Stomach smooth muscle (tissue), 2 donors: ENCODE measurements around the gene SERGEF.

Experiments used
- H3K27ac ChIP-seq: one replicate; pipeline ENCODE4 v1.7.0; 2013; ENCODE audit warnings: mild to moderate bottlenecking, low read length, inconsistent platforms
- H3K27me3 ChIP-seq, 2 donors: one replicate each; pipeline ENCODE4 v1.7.0; 2013; ENCODE audit warnings: low read length in 2 of 2; ENCODE audit not compliant: insufficient read depth in 2 of 2, control insufficient read depth in 1 of 2
- H3K36me3 ChIP-seq, 2 donors: one replicate each; pipeline ENCODE4 v1.7.0; 2013; ENCODE audit warnings: low read length in 2 of 2; ENCODE audit not compliant: control insufficient read depth in 2 of 2, insufficient read depth in 2 of 2
- H3K4me1 ChIP-seq: one replicate; pipeline ENCODE4 v1.7.0; 2013; ENCODE audit warnings: low read length; ENCODE audit not compliant: control insufficient read depth, insufficient read depth
- H3K4me3 ChIP-seq, 2 donors: one replicate each; pipeline ENCODE4 v1.7.0; 2013; ENCODE audit warnings: low read length in 2 of 2
- H3K9ac ChIP-seq, 2 donors: one replicate each; pipeline ENCODE4 v1.7.0; 2013; ENCODE audit warnings: low read length in 2 of 2, mild to moderate bottlenecking in 1 of 2
- H3K9me3 ChIP-seq, 2 donors: one replicate each; pipeline ENCODE4 v1.7.0; 2013; ENCODE audit warnings: low read length in 2 of 2; ENCODE audit not compliant: control insufficient read depth in 2 of 2
- donor health status: healthy.
- donor health status: Pancreatic carcinoma.

The SERGEF gene

DNA sequence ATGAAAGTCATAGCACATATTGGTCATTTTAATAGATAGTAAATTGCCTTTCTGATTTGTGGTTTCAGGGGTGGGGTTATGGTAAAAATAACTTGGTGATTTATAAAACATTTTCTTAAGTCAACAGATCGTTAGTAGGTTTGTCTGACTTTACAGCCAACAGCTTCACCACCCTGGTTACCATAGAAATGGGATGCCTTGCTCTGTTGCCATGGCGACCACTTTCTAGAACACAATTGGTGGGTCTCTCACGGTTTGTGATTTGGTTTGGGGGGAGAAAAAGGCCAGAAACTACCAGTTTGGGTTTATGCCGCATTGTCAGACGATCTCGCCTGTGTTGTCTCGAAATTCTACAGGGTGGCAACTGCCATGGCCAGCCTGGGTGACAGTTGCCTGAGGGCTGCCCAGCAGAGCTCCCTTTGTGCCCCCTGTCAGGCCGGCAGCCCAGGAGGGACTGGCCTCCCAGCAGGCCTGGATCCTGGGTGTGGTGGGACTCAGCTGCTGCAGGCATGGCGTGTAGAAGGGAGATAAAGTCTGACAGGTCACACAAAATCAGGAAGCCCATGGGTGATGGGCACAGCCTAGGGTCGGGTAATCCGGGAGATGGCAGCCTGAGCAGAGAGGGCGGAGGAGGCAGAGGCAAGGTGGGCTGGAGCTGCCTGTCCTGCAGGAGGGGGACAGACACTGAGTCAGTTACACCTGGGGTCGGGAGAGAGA is 247.3 kb downstream of the SERGEF start:
- H3K27me3 ChIP-seq = no peaks in the 10 kb centered on the region
- no peaks in the 10 kb centered on the region for H3K4me1 ChIP-seq
- no peak overlapping the region for H3K27ac ChIP-seq
- H3K4me3 ChIP-seq = no peak overlapping the region
- no peak overlapping the region for H3K9ac ChIP-seq
- H3K36me3 ChIP-seq = no peaks in the 10 kb centered on the region
- no peaks in the 10 kb centered on the region for H3K9me3 ChIP-seq

DNA sequence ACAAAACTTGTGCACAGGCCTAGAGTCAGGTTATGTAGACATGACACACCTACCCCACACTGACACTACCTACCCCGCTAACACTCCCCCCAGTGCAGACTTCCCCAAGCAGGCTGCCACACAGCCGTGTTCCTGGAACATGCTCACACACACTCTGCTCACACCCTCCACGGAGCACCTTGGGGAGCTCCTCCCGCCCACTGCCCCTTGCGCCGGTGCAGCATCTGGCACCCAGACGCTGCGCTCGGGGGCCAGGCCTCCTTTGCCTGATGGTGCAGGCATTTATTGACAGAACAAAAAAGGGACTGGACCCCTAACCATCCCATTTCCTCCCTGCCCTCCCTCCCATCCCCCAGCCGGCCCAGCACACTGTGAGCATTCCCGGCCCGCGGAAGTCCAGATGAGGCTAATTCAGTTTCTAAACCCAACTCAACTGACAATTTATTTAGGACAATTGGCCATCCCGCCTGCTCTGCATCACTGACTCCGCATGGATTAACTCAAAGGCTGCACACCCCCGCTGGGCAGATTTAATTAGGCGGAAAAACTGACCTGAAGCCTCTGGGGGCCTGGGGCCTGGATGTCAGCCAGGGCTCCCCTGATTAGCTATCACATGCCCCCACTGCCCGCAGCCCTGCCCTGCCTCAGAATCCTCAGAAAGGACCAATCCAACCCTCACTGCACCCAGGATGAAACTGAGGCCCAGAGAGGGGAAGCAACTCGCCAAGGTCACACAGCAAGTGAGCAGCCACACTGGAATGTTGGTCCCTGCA is 248.2 kb downstream of the SERGEF start:
- Histone ChIP-seq H3K36me3 (no peaks in the 10 kb centered on the region), H3K4me3 (no peak overlapping the region), H3K9me3 (no peaks in the 10 kb centered on the region), H3K4me1 (no peaks in the 10 kb centered on the region), H3K27ac (no peak overlapping the region), H3K9ac (no peak overlapping the region), H3K27me3 (no peaks in the 10 kb centered on the region)

DNA sequence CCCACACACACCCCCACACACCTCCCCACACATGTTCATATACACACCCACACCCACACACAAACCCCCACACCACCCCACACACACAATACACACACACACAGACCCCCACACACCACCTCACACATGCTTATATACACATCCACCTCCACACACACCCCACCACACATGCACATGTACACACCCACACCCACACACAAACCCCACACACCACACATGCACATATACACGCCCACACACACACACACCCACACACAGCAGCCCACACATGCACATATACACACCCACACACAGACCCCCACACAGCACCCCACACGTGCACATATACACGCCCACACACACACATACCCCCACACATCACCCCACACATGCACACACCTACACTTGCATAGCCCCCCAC is 249.1 kb downstream of the SERGEF start:
- no peaks in the 10 kb centered on the region for H3K27me3 ChIP-seq
- no peaks in the 10 kb centered on the region for H3K36me3 ChIP-seq
- H3K4me3 ChIP-seq = no peak overlapping the region
- no peaks in the 10 kb centered on the region for H3K4me1 ChIP-seq
- H3K27ac ChIP-seq = no peak overlapping the region
- H3K9me3 ChIP-seq = no peaks in the 10 kb centered on the region
- no peak overlapping the region for H3K9ac ChIP-seq

DNA sequence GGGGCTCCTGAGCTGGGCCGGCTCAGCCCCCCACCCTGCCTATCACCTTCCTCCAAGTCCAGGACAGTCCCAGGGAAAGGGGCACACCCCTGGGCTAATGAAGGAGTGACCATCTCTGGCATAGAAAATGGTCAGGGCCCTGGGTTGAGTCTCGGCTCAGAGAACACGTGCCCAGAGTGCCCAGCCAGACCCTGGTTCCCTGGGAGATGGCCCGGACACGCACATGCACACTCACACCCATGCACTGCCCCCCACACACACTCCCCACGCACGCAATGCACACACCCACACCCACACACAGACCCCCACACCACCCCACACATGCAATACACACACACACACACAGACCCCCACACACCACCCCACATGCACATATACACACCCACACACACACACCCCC is 249.6 kb downstream of the SERGEF start:
- H3K9ac ChIP-seq = no peak overlapping the region

DNA sequence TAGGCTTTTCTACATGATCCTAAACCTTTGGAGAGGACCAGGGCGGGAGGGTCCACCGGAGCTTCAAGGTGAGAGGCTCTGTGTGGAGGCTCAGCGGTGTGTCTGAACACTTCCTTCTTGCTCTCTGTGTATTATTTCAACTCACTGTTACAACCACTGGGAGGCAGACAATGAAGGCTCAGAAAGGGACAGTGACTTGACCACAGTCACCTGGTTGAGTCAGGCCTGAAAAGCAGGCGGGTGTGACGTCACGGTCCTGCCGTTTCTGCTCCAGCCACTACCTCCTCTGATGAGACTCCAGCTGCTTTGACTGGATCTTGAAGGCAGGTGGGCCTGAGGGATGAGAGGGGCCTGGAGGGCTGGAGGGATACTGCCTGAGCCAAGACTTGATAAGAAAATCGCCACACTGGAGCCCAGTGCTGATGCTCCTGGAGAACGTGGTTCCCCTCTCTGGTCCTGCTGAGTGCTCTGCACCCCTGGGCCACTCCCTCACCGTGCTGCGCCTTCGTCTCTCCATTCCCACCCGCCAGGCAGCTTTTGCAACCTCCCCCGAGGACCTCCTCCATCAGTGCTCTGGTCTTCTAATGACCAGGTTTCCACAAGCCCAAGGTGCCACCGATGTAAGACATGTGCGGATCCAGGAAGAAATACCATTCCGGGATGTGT is 250.4 kb downstream of the SERGEF start:
- H3K9me3 ChIP-seq = no peaks in the 10 kb centered on the region
- no peak overlapping the region for H3K9ac ChIP-seq
- H3K4me3 ChIP-seq = no peak overlapping the region
- H3K36me3 ChIP-seq = no peaks in the 10 kb centered on the region
- H3K27me3 ChIP-seq = no peaks in the 10 kb centered on the region
- H3K4me1 ChIP-seq = no peaks in the 10 kb centered on the region
- H3K27ac ChIP-seq = no peak overlapping the region

More for the DNA sequence above, 249.6 kb downstream of the SERGEF start:
- Histone ChIP-seq H3K4me1 (no peaks in the 10 kb centered on the region), H3K27me3 (no peaks in the 10 kb centered on the region), H3K4me3 (no peak overlapping the region), H3K9me3 (no peaks in the 10 kb centered on the region), H3K36me3 (no peaks in the 10 kb centered on the region), H3K27ac (no peak overlapping the region)

DNA sequence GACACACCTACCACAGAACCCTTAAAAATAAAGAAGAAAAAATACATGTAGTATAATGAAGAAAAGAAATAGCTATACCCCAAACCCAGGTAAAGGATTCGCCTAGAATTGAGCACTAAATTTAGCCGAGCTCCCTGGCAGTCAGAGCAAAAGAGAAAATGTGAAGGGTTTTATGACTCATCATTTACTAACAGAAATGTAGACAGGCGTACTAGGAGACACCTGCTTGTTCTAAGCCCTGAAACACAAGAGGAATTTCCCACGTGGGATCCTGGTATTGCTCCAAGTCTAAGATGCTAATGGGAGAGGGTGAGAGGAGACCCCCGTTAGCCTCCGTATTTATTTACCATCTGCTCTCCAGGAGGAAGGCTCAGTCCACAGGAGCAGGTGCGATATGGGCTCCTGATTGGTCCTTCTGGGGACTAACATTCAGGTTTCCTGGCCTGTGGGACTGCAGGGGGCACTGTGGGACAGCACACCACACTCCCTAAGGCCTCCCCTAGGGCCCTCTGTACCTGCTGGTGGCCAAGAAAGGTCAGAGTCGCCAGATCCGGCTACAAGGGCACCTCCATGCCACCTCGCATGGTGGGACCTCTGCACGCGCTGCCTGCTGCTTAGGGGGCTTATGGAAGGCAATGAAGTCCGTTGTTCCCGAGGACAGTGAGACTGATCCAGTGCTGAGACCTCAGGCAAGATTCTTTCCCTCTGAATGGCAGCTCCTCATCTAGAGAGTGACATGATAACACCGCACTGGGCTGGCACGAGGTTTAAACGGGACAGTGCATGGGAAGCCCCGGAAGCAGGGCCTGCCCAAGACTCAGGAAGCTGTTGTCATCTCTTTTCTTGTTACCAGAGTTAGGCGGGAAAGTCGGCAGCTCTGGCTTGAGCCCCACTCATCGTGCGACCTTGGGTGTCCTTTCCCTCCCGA is 252.5 kb downstream of the SERGEF start:
- Histone ChIP-seq H3K27ac (no peak overlapping the region), H3K9ac (no peak overlapping the region), H3K36me3 (no peaks in the 10 kb centered on the region), H3K4me3 (no peak overlapping the region), H3K9me3 (no peaks in the 10 kb centered on the region), H3K4me1 (no peaks in the 10 kb centered on the region), H3K27me3 (peaks cover 3 to 7% of the 10 kb centered on the region in 2 donors)

DNA sequence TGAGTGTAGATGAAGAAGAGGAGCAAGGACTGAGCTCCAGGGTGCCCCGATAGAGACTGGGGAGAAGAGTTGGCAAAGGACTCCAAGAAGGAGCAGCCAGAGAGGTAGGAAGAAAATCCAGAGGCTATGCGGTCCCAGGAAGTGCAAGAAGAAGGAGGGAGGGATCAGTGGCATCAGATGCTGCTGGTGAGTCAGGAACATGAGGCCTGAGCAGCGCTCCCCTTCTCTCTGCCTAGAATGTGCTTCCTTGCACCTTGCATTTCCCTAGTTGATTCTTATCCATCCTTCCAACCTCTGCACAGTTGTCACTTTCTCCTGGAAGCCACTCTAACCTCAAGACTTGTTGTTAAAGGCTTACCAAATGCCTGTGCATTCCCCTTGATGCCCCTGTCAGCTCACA is 257.0 kb downstream of the SERGEF start:
- Histone ChIP-seq H3K9me3 (no peaks in the 10 kb centered on the region), H3K27ac (no peak overlapping the region), H3K27me3 (peaks cover 3 to 11% of the 10 kb centered on the region in 2 donors), H3K9ac (no peak overlapping the region), H3K36me3 (no peaks in the 10 kb centered on the region), H3K4me3 (no peak overlapping the region), H3K4me1 (no peaks in the 10 kb centered on the region)

DNA sequence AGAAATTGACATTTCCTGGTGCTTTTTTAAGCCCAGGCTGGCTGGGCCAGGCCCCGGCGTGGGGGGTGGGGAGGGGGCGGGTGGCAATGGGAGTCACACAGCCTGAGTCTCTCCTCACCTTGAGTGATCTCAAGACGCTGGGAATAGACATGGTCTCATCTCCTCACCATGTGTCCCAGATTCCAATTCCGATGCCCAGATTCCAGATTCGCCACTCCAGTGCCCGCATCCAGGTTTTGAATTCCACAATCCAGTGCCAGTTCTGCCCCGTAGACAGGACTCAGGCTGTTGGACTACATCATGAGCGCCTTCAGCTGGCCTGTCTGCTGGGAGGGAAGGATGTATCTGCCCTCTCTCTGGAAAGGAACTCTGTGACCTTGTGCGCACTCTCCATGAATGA is 259.2 kb downstream of the SERGEF start:
- Histone ChIP-seq H3K27ac (no peak overlapping the region), H3K4me1 (no peaks in the 10 kb centered on the region), H3K4me3 (no peak overlapping the region), H3K9me3 (no peaks in the 10 kb centered on the region), H3K27me3 (peaks cover 3 to 11% of the 10 kb centered on the region in 2 donors), H3K9ac (no peak overlapping the region), H3K36me3 (no peaks in the 10 kb centered on the region)

DNA sequence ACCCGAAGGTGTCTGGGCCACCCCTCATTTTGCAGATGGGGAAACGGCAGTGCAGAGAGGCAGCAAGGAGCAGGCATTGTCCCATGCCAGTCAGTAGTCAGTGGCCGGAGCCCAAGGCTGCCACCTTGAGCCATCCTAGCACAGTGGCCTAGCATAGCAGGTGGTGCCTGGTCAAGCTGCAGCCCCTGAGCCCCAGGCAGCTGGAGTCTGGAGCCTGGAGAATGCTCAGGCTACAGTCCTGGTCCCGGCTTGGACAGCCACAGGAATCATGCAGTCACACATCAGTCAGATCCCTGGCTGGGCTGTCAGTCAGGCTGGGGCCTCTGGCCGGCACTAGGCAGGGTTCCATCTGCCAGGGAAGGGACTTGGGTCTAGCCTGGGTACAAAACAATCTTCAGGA is 259.7 kb downstream of the SERGEF start:
- no peak overlapping the region for H3K27ac ChIP-seq
- peaks cover 3 to 11% of the 10 kb centered on the region in 2 donors for H3K27me3 ChIP-seq
- H3K36me3 ChIP-seq = no peaks in the 10 kb centered on the region
- no peaks in the 10 kb centered on the region for H3K4me1 ChIP-seq
- no peaks in the 10 kb centered on the region for H3K9me3 ChIP-seq
- H3K9ac ChIP-seq = no peak overlapping the region
- no peak overlapping the region for H3K4me3 ChIP-seq

DNA sequence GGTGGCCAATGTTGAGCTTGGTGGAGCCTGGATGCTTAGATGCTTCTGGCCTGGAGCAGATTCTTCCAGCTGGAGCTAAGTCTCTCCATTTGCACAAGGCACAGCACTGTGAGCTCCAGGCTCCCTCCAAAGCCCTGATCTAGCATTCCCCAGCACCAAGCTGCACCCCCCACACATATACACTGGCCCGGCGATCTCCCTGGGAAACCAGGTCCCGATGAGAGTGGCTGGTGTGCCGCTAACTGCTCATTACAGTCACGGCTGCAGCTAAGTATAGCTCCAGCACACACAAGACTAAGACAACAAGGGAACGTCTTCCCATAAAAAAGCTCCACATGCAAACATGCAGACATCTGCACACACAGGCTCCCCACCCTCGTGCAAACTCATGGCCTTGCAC is 260.7 kb downstream of the SERGEF start:
- Histone ChIP-seq H3K9me3 (no peaks in the 10 kb centered on the region), H3K4me3 (no peak overlapping the region), H3K27ac (no peak overlapping the region), H3K36me3 (no peaks in the 10 kb centered on the region), H3K9ac (no peak overlapping the region), H3K4me1 (no peaks in the 10 kb centered on the region), H3K27me3 (peaks cover 3 to 13% of the 10 kb centered on the region in 2 donors)
